K562 (cell line): ENCODE measurements around the gene LNX2. TPM values are rescaled to one million over a fixed set of nuclear protein-coding genes. Genes with fewer than 3 reads are reported as not detected.

Experiments used
- ATAC-seq: fragments of 200-7000 bp; cut with Tn5 transposase; 3 replicates; pipeline ENCODE4 v1.9.1; 2020; ENCODE audit warnings: moderate library complexity
- BruUV-seq: library from RNA; stranded (reverse); fragments of 400-500 nt; replicated peaks from 2 replicates; lab custom pipeline; 2021; lab: Mats Ljungman, UMichigan
- CTCF ChIA-PET: fragments of 300-600 bp; formaldehyde crosslinking; extraction: SDS; loops from one replicate; lab custom pipeline; 2021; ENCODE audit warnings: low intra/inter-chr PET ratio; lab: Yijun Ruan, JAX
- POLR2A ChIA-PET: fragments of 300-600, 350-650 bp; sonication (Branson Sonifier 250); formaldehyde crosslinking; extraction: SDS; loops from one replicate; lab custom pipeline; 2021; ENCODE audit warnings: antibody characterized with exemption, inconsistent platforms; lab: Yijun Ruan, JAX
- DNase-seq, 4 experiments: peaks; one replicate each; pipeline versions ENCODE4 v3.0.0 to v3.0.0-alpha.2; 2011 to 2018; ENCODE audit warnings: low spot score in 3 of 4, mixed read lengths in 3 of 4; ENCODE audit errors: extremely low read depth in 1 of 4
- FAIRE-seq: peaks from 2 replicates; lab custom pipeline; 2011; peaks lifted over from hg19 to GRCh38; lab: Jason Lieb, UNC
- H2AFZ ChIP-seq: 2 replicates; pipeline ENCODE4 v1.6.0; 2011; ENCODE audit warnings: low read depth, low read length, control low read depth, inconsistent platforms
- H3K27ac ChIP-seq: fragments of 200-600 bp; 3 replicates; pipeline ENCODE4 v1.8.0; 2011; ENCODE audit warnings: low read depth, mild to moderate bottlenecking, control low read depth, inconsistent platforms, low read length, moderate library complexity, mixed read lengths; ENCODE audit errors: extremely low read depth
- H3K27me3 ChIP-seq, 2 experiments: fragments of 300-600 bp in 1 of 2; 2 replicates in 1 of 2; 3 replicates in 1 of 2; pipeline versions ENCODE4 v1.6.0 to v1.8.0; 2011; ENCODE audit warnings: inconsistent platforms in 2 of 2, low read length in 2 of 2, mild to moderate bottlenecking in 1 of 2, mixed read lengths in 1 of 2, moderate library complexity in 1 of 2; ENCODE audit not compliant: control insufficient read depth in 2 of 2, insufficient read depth in 2 of 2
- H3K36me3 ChIP-seq: fragments of 300-600 bp; 3 replicates; pipeline ENCODE4 v1.8.0; 2011; ENCODE audit warnings: mild to moderate bottlenecking, low read length, inconsistent platforms; ENCODE audit not compliant: control insufficient read depth, insufficient read depth
- H3K4me1 ChIP-seq, 2 experiments: fragments of 200-600 bp in 1 of 2; replicated peaks in 1 of 2; 2 replicates in 1 of 2; 3 replicates in 1 of 2; pipeline versions ENCODE4 v1.5.1 to v1.8.0; 2011; ENCODE audit warnings: inconsistent platforms in 2 of 2, low read length in 2 of 2, mild to moderate bottlenecking in 1 of 2, mixed read lengths in 1 of 2, moderate library complexity in 1 of 2; ENCODE audit not compliant: control insufficient read depth in 2 of 2, insufficient read depth in 2 of 2
- H3K4me2 ChIP-seq: 2 replicates; pipeline ENCODE4 v1.6.1; 2011; ENCODE audit warnings: low read length, control low read depth, inconsistent platforms, mixed read lengths; ENCODE audit not compliant: insufficient read depth
- H3K4me3 ChIP-seq: fragments of 200-600 bp; sonication (generic), shearing (Covaris generic); 2 replicates; pipeline ENCODE4 v1.5.1; 2016; ENCODE audit warnings: control low read depth, inconsistent platforms
- H3K79me2 ChIP-seq: fragments of 200-600 bp; 3 replicates; pipeline ENCODE4 v1.8.0; 2011; ENCODE audit warnings: low read length, inconsistent platforms; ENCODE audit not compliant: control insufficient read depth, insufficient read depth
- H3K9ac ChIP-seq, 2 experiments: 2 replicates each; pipeline versions ENCODE4 v1.6.0 to v1.6.1; 2011; ENCODE audit warnings: low read depth in 2 of 2, low read length in 2 of 2, control low read depth in 1 of 2, inconsistent platforms in 1 of 2, mild to moderate bottlenecking in 1 of 2, mixed read lengths in 1 of 2; ENCODE audit not compliant: insufficient read depth in 1 of 2
- H3K9me1 ChIP-seq: one replicate; pipeline ENCODE4 v1.6.0; 2011; ENCODE audit warnings: inconsistent platforms, mild to moderate bottlenecking, low read length, moderate library complexity; ENCODE audit not compliant: control insufficient read depth, insufficient read depth
- H3K9me3 ChIP-seq: replicated peaks from 2 replicates; pipeline ENCODE4 v1.5.1; 2011; ENCODE audit warnings: low read depth, low read length, inconsistent platforms; ENCODE audit not compliant: control insufficient read depth, insufficient read depth
- H4K20me1 ChIP-seq: replicated peaks from 2 replicates; pipeline ENCODE4 v1.6.1; 2011; ENCODE audit warnings: low read length, inconsistent platforms, mixed read lengths; ENCODE audit not compliant: control insufficient read depth, insufficient read depth
- CCAR2 ChIP-seq: fragments of 200-400 bp; formaldehyde crosslinking; IDR thresholded peaks from 2 replicates; pipeline ENCODE4 v1.6.1; 2017; ENCODE audit warnings: mild to moderate bottlenecking, low read depth, low read length
- CREBBP ChIP-seq: IDR thresholded peaks from one replicate; pipeline ENCODE4 v1.6.1; 2012; ENCODE audit warnings: low read depth, mild to moderate bottlenecking, control low read depth, inconsistent platforms, low read length
- E2F3 ChIP-seq: fragments of 250-450 bp; sonication (Bioruptor Pico); IDR thresholded peaks from 2 replicates; pipeline ENCODE4 v1.4.0; 2020; ENCODE audit warnings: mild to moderate bottlenecking
- EP300 ChIP-seq: IDR thresholded peaks from 2 replicates; pipeline ENCODE4 v1.6.1; 2012; ENCODE audit warnings: low read length, improper control_type of control experiment
- HDAC6 ChIP-seq: IDR thresholded peaks from 2 replicates; pipeline ENCODE4 v1.6.1; 2012; ENCODE audit warnings: low read depth, mild to moderate bottlenecking, control low read depth, inconsistent platforms, low read length, moderate library complexity
- MIER1 ChIP-seq: fragments of 450-650 bp; IDR thresholded peaks from 2 replicates; pipeline ENCODE4 v1.6.1; 2016; ENCODE audit warnings: antibody characterized with exemption, mild to moderate bottlenecking, low read depth
- PHB2 ChIP-seq: fragments of 450-650 bp; IDR thresholded peaks from 2 replicates; pipeline ENCODE4 v1.6.1; 2017; ENCODE audit warnings: low read depth
- PRPF4 ChIP-seq: fragments of 200-400 bp; formaldehyde crosslinking; IDR thresholded peaks from one replicate; pipeline ENCODE4 v1.6.1; 2017; ENCODE audit warnings: low read length, low read depth, mild to moderate bottlenecking; ENCODE audit not compliant: insufficient read depth, poor library complexity, severe bottlenecking
- RAD21 ChIP-seq, 2 experiments: fragments of 250-450 bp in 1 of 2; fragments of 450-650 bp in 1 of 2; sonication (Bioruptor Pico) in 1 of 2; formaldehyde crosslinking in 1 of 2; IDR thresholded peaks in 1 of 2; conservative IDR thresholded peaks in 1 of 2; 2 replicates each; pipeline versions ENCODE4 v1.4.0 to v1.8.0; 2020 to 2022; ENCODE audit warnings: mild to moderate bottlenecking in 2 of 2, moderate library complexity in 1 of 2
- RUNX1 ChIP-seq: sonication (generic); IDR thresholded peaks from 2 replicates; pipeline ENCODE4 v1.6.1; 2016; ENCODE audit warnings: antibody characterized with exemption, low read depth
- SP1 ChIP-seq: sonication (generic); formaldehyde crosslinking; IDR thresholded peaks from 2 replicates; pipeline ENCODE4 v1.8.1; 2022; ENCODE audit warnings: mild to moderate bottlenecking, missing genetic modification reagents
- ZBTB7A ChIP-seq: IDR thresholded peaks from 2 replicates; pipeline ENCODE4 v1.6.1; 2011; ENCODE audit warnings: low read depth, mild to moderate bottlenecking, low read length, moderate library complexity, borderline replicate concordance; ENCODE audit not compliant: control insufficient read depth
- WGBS: fragments of 100-300 bp; shearing (Covaris generic); methylation state at CpG from one replicate; pipeline ENCODE4 v1.1.6; 2016; ENCODE audit warnings: low coverage, mixed read lengths; ENCODE audit not compliant: insufficient coverage; ENCODE audit errors: missing lambda C conversion rate; 5-methylcytosine and 5-hydroxymethylcytosine counted together
- in situ Hi-C: fragments of 300-500 bp; cut with MboI; formaldehyde crosslinking; loops from 4 replicates; pipeline ENCODE4 v1.15.0; 2018; ENCODE audit warnings: inconsistent platforms, mixed read lengths
- intact Hi-C: fragments of 100-400 bp; cut with micrococcal nuclease; formaldehyde crosslinking; loops from 2 replicates; pipeline ENCODE4 v1.14.2; 2022
- polyA plus RNA-seq, 8 experiments: library from polyadenylated mRNA; depleted of rRNA in 4 of 8; stranded (reverse) in 5 of 8; unstranded in 3 of 8; fragments of >200 nt; fragmentation: Nextera tagmentation in 2 of 8; fragmentation: Illumina TruSeq in 1 of 8; extraction: Ambion mirVana in 2 of 8; extraction: Trizol in 1 of 8; gene quantifications; 2 replicates each; pipeline versions ENCODE4 v1.2.1 to v1.2.3, GENCODE V29; 2011 to 2014; ENCODE audit warnings: inconsistent platforms in 1 of 8, missing spikeins in 1 of 8
- total RNA-seq, 7 experiments: library from RNA; depleted of rRNA in 6 of 7; stranded (reverse); fragments of >200 nt in 6 of 7; fragmentation: Illumina TruSeq in 2 of 7; extraction: Trizol in 2 of 7; gene quantifications; 2 replicates each; pipeline versions ENCODE4 v1.2.1 to v1.2.3, GENCODE V29; 2011 to 2021; ENCODE audit warnings: low replicate concordance in 1 of 7

Gene LNX2
- total and polyA plus RNA-seq, 9 of the 15 experiments (the other 6 are each of a cell fraction or from before 2014, with no cell fraction given): 1.5 to 5.5 (median 4.0) TPM

DNA sequence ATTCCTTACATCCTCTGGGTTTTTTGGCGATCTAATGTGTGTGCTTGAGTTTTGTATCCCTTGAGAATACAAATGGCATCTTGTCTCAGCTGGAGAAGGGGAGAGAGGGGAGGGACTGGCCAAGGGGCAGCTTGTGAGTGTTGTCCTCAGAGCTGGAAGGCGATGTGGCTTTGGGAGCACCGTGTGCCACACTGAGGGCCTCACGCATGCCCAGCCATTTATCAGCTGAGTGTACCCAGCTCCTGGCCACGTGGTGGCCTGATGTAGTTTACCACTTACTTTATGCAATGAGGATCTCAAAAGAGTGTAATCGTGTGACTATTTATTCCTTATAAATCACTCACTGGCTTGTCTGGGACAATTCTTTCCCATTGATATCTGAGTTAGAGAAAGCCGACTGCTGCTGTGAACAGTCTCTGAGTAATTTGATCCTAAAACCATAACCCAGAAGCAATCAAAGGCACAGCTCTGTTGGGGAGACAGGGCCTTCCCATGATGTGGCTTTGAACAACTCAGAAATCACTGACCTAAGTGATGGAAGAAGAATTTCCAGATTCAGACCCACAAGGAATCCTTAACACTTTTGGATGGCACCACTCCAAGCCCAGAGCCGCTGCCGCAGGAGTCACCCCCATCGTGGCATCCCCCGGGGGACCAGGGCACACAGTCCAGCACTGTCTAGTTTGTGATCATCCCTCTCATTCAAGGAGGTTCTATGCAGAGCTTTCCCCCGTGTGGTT lies 116.0 kb downstream of the LNX2 start:
- Histone ChIP-seq H2AFZ (no peak overlapping the region), H3K4me3 (no peak overlapping the region), H3K27me3 (peaks cover 8 to 33% of the 10 kb centered on the region in 2 experiments; a peak in 3 of 5 replicates), H3K9me3 (no peaks in the 10 kb centered on the region), H3K36me3 (no peaks in the 10 kb centered on the region), H3K9ac (no peak overlapping the region), H4K20me1 (no peaks in the 10 kb centered on the region), H3K9me1 (no peaks in the 10 kb centered on the region), H3K27ac (no peak overlapping the region), H3K4me2 (no peak overlapping the region), H3K79me2 (no peaks in the 10 kb centered on the region), H3K4me1 (no peaks in the 10 kb centered on the region)
- in situ Hi-C loops (loop anchor here (25.0 kb wide), 1 partner anchor 458 kb away; the partner anchor contains the start of gene CDX2), intact Hi-C loops (no loop called here)
- DNase-seq (no peak), FAIRE-seq (no peak), ATAC-seq (no peak)
- ChIA-PET POLR2A (no interaction called here), CTCF (no interaction called here)
- BruUV-seq: no TSS peak
- WGBS: 0% methylated on average over 9 of the region's 12 CpGs
- TF ChIP-seq RUNX1: no peak
- no peak for TF ChIP-seq ZBTB7A
- no peak for TF ChIP-seq MIER1
- no peak for TF ChIP-seq PHB2
- TF ChIP-seq EP300: no peak
- TF ChIP-seq SP1 (CRISPR knock-in tag): no peak
- no peak for TF ChIP-seq CCAR2
- TF ChIP-seq HDAC6: no peak
- TF ChIP-seq E2F3 (CRISPR knock-in tag): no peak
- TF ChIP-seq PRPF4: no peak
- TF ChIP-seq RAD21 (CRISPR knock-in tag; conservative IDR thresholded peaks at IDR 0.05 in 1 of 2, IDR thresholded peaks at IDR 0.05 in 1 of 2): no peak
- no peak for TF ChIP-seq CREBBP
